ENCODE results near the gene STRBP.
"Not testable (repeated sequence)": the region's sequence is repeated elsewhere in the genome, so short reads cannot be mapped to it uniquely, and the experiment has no call there.

STRBP gene

DNA sequence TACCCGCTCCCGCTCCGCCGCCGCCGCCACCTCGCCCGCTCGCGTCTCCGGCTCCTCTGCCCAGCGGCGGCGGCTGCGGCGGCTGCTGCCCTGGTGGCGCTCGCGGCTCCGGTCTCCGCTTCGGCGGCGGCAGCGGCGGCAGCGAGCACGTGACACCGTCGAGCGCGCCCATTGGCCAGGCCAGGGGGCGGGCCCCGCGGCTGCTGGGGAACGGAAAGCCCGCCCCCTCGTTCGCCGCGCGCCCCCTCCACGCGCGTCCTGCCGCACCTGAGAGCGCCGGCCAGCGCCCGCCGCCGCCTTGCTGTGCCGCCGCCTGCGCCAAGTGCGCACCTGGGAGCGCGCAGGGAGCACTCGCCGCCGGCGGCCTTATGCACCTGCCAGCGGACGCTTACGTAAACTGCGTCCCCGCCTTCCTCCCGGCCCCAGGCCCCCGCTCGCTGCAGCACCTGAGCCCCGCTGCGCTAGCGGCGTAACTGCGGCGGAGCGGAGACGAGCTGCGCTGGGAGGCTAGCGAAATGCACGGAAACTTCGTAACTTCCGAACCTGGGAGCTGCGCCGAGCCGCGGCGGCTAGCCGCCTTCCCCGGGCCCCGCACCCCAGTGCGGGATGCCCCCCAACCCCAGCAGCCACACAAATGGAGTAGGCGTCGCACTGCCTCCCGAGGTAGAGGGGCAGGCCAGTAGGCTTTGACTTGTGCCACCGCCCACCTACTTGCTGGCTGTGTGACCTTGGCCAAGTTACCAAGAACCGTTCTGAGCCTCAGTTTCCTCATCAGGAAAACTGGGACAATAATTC lies at the start of gene STRBP:
TSS of gene STRBP (minus strand) at position 122 of the 795 bp plus-strand sequence. CDS start 84,452 bp downstream, outside the sequence.
- peak; percentile 90 to 92 for DNase-seq

DNA sequence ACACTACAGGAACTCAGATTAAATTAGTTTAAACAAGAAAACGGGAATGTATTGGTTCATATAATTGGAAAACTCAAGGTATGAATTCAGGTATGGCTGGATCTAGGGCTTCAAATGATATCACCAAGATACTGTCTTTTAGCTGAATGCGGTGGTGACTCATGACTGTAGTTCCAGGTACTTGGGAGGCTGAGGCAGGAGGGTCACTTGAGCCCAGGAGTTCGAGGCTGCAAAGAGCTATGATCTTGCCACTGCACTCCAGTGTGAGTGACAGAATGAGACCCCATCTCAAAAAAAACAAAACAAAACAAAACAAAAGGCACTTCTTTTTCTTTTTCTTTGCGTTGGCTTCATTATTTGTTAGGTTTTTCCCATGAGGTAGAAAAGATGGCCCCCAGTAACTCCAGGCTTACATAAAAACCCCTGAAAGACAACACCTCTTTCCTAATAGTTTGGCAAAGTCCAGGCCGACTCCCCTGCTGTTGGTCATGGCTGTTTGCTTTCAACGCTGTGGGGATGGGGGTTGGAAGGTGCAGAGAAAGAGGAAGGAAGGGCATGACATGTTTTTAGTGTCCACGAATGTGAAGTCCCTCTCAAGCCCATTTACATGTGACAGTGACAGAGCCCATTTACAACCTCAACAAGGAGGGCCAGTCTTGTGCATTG lies 47.8 kb upstream of the STRBP start:
- no peak for DNase-seq

DNA sequence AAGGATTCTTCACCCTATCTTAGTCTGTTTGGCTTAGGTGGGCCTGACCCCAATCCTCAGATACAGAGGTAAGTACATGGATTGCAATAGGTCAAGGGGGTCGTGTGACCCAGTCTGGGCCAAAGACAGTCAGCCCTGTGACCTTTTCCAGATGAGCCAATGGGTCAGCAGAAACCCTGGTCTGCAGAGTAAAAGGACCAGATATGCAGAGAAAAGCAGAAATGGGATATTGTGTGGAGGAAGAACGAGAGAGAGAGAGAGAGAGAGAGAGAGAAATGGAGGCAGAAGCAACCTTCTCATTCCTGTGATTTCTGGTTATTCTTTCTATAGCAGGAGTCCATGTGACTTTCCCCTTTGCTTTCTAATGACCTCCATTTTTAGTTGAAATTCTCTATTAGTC lies 47.2 kb upstream of the STRBP start:
- no peak for DNase-seq

DNA sequence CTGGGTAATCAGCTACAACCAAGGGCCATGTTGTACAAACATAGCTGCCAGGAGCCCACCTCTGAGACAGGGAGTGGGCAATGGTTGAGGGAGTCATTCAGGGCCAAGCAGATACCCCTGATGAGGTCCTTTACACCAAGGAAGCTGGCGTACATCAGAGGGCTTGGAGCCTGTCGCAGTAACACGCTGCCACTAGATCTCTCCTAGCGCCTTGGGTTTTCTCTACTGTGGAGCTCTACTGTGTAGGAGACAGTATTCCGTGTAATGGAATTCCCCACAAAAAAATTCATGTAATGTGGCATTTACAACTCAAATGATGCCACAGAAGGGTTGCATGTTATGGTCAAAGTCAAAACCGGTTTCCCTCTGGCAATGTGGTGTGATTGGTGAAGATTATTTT lies 46.2 kb upstream of the STRBP start:
- no peak for DNase-seq

DNA sequence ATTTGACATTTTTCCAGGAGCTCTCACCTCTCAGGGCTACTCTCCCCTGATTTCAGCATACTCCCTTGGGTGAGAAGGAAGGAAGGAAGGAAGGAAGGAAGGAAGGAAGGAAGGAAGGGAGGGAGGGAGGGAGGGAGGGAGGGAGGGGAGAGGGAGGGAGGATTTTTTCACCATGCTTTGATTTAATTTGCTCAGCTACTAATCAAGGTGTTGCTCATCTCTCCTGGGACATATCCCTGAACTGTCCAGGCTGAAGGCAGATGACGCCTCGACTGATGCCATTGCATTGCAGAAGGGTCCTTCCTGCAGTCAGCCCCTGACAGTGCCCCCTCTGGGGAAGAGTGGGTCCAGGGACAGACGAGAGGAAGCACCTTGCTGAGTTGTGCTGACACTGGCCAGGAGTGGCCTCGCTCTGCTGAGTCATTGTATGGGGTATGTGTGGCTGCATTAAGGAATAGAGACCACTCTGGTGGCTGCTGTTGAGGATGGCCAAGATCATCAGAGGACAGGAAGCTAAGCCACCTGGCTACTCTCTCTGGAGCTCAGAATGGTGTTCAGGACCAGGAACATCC lies 44.0 kb upstream of the STRBP start:
- DNase-seq: no peak

DNA sequence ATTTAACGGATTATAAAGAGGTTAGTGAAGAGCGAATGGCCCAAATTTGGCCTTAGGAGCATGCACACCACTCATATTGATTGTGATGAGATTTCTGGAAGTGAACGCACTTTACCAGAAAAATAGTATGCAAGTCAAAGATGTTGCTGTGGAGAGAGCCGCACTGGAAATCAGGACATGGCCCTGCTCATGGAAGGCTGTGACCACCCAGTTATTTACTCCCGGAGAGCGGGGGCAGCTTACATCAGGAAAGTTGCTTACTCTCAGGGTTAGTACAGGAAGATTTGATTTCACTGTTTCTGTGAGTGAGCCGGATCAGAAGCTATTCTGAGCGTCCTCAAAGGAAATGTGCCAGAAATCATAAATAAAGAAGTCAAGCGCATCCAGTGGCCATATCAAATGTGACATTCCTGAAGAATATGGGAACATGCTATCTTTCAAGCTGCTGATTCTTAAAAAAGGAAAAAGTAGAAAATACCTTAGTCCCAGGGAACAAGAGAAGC lies 42.9 kb upstream of the STRBP start:
- DNase-seq: no peak

DNA sequence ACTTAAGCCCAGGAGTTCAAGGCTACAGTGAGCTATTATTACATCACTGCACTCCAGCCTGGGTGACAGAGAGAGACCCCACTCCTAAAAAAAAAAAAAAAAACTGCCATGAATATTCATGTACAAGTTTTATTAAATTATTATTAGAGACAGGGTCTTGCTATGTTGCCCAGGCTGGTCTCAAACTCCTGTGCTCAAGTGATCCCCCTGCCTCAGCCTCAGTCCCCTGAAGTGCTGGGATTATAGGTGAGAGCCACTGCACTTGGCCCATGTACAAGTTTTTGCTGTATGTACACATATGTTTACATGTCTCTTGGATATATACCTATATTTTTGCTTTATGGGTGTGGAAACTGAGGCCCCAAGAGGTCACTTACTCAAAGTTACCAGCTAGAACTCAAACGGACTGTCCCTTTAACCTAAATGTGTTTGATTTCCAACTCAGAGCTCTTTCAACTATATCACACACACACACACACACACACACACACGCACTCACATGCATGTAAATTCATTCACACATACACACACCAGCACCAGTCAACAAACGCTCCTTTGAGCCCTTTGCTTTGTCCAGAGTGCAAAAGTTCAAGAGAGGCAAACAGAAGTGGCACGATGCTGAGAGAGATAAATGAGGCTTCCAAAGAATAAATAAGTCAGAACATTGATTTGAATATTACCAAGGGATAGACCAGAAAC lies 42.3 kb upstream of the STRBP start:
- DNase-seq: no peak

DNA sequence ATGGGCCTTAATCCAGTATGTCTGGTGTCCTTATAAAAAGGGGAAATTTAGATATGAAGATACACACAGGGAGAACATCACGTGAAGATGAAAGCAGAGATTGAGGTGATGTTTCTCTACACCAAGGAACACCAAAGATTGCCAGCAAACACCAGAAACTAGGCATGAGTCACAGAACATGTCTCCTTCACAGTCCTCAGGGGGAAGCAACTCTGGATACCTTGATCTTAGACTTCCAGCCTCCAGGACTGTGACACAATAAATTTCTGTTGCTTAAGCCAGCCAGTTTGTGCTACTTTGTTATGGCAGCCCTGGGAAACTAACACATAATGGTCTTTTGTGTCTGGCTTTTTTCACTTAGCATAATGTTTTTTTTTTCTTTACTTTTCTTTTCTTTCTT lies 41.2 kb upstream of the STRBP start:
- no peak for DNase-seq

DNA sequence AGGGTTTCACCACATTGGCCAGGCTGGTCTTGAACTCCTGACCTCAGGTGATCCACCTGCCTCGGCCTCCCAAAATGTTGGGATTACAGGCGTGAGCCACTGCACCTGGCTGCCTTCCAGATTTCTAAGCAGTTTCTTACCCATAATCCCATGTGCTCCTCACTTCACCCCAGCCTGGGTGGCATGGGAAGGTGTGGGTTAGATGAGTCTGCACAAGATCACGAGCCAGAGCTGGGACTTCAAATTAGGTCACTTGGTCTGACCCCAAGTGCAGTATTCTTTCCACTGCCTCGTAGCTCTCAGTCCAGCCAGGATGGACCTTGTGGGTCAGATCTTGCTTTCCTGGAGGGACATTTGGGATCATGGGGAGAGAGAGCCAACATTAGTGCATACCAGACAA lies 37.5 kb upstream of the STRBP start:
- DNase-seq: no peak

DNA sequence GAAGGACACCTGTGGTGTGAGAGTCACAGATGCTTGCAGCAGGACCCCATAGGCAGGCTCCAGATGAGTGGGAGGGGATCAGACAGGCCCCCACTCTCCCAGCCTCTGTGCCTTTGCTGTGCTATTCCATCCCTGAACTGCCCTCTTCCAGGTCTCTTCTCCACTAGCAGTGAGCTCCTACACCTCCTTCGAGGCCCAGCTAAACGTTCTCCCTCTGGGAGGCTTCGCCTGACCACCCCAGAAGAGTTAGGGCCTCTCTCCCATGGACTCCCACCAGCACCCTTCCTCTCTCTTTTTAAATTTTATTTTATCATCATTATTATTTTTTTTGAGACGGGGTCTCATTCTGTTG lies 35.9 kb upstream of the STRBP start:
- DNase-seq: no peak

DNA sequence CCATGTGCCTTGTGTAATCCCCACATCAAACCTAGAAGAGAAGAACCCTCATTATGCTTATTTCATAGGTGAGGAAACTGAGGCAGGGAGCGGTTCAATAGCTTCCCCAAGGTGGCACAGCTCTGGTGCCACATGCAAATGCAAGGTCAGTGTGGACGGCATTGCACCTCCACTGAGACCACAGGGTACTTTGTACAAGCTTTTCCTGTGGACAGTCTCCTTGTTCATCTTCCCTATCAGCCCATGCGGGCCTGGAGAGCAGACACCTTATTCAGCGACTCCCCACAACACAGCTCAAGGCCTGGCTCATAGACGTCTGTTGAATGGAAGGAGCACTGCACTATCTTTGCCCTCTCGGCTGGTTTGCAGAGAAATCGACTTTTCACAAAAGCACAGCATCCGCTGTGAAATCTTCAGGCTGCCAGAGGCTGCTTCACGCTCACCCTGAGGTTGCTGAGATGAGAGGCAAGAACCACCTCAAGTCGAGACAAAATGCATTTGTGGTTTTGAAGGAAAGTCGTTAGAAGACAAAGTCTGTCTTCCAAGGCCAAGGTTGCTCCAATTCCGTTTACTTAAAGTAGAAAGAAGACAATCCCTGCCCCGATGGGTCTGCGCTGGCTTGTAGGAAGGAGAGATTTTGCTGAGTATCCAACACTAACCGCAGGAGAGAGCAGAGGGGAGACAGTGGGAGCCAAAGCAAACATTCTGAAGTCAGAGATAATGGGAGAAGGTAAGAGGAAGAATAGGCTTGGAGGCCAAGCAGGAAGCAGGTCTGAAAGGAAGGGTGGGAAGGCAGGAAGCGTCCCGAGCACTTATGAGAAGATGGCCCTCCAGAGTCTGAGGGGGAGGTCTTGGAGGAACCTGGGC lies 34.2 kb upstream of the STRBP start:
- DNase-seq: no peak

DNA sequence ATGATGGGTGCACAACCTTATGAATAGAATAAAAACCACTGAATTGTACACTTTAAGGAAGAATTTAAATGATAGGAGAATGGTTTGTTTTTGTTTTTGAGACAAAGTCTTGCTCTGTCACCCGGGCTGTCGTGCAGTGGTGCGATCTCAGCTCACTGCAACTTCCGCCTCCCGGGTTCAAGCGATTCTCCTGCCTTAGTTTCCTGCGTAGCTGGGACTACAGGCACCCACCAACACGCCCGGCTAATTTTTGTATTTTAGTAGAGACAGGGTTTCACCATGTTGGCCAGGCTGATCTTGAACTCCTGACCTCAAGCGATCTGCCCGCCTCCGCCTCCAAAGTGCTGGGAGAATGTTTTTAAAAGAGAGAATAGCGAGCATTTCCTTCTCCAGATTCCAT lies 33.5 kb upstream of the STRBP start:
- DNase-seq: not testable (repeated sequence)

DNA sequence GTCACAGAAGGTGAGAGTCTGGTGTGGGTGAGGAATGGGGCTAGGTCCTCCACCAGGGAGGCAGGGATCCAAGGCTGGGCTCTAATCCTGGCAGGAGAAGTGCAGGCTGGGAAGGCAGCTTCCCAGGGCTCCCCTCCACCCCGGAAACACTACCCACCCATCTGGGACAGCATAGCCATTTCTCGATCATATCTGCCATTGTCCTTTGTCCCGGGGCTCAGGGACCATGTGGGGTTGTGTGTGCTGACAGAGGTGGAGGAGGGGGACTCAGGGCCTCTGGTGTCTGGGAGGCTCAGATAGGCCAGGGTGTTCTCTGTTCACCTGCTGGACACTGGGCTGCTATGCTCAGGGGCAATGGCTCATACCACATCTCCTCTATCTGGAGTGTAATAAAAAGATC lies 32.2 kb upstream of the STRBP start:
- DNase-seq: no peak

DNA sequence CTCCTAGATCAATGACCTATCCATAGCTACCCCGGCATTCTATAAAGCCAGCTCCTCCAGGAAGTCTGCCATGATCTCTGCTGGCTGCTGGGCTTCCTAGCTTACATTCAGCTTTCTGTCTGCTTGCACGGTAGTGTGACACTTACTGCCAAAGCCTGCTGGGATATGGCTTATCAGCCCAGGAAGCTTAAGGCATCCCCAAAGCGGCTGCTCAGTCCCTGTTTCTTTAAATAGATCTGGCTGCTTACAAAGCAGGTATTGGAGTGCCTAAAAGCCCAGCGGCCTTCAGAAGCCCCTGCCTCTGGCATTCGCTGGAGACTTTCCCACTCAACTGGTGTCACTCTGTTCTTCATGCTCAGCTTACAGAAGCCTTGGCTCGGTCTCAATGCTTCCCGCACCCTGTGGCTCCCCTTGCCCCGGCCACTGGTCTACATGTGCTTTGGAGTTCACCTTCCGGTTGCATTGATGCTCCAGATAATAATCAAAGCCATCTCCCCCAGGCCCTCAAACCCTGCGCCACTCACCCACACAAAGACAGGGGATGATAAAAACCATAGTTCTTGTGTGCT lies 31.3 kb upstream of the STRBP start:
- no peak for DNase-seq

DNA sequence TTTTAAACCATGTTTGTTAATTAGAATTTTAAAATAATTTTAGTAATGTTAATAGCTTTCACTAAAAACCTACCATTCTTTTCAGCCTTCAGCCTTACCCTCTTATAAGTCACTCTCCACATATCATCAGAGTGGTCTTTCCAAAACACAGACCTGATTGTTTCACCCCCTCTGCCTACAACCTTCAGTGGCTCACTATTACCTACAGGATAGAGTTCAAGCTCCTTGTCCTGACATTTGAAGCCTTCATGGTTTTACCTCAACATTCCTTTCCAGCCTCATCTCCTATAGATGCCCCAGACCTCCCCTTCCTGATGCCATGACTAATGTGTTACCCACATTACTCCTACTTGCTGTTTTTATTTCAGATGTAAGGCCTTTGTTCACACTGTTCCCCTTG lies 27.8 kb upstream of the STRBP start:
- no peak for DNase-seq

DNA sequence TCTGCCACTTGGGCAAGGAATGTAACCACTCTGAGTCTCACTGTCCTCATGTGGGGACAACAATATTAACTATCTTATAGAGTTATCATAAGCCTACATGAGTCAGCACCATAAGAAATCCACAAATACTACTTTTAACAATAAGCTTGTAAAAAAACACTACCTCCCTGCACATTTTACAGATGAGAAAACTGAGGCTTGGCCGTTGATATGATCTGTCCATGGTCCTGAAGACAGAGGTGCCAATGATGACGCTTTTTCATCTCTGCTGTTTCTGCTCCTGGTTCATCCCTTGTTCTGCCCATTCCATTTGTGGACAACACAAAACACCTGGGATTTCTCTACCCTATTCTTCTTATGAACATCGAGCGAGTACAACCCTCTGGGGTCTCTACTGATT lies 23.4 kb upstream of the STRBP start:
- no peak for DNase-seq

DNA sequence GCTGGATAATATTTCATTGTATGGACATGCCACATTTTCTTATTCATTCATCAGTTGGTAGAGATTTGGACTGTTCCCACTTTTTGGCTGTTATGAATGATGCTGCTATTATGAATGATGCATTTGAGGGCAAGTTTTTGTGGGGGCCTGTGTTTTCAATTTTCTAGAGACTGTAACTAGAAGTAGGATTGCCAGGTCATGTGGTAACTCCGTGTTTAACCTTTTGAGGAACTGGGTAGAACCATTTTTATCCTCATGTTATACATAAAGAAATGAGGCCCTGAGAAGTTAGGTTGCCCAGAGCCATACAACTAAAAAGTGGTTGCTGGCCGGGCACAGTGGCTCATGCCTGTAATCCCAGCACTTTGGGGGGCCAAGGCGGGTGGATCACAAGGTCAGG lies 22.4 kb upstream of the STRBP start:
- no peak for DNase-seq

DNA sequence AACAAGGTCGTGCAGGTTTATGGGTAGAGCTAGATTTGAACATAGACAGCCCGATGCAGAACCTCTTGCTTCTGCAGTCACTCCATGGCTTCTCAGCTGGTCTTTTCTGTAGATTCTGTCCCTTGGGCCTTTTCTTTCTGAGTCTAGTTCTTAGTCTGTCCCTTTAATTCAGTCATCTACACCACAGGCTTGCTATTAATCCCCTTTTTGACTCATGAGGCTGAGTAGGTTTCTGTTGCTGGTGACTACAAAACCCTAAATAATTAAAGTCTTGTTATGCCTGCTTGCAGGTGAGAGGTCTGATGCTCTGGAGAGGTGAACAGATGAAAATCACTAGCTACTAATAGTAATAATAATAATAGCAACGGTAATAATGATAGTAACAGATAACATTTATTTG lies 19.3 kb upstream of the STRBP start:
- DNase-seq: no peak

DNA sequence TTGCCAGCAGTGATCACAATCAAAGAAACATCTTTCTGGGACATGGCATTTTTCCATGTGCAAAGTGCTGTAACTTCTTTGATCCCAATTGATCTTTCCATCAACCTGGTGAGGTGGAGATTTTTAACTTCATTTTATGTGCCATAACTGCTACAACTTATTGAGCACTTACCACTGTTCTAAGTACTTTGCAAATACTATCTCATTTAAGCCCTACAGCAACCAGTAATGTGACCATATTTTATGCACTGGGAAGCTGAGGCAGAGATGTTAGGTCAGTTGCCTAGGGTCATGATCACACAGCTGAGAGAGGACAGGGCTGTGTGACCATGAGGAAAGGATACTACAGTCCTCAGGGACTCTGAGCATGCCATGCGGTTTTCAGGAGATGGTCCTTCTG lies 17.9 kb upstream of the STRBP start:
- no peak for DNase-seq

DNA sequence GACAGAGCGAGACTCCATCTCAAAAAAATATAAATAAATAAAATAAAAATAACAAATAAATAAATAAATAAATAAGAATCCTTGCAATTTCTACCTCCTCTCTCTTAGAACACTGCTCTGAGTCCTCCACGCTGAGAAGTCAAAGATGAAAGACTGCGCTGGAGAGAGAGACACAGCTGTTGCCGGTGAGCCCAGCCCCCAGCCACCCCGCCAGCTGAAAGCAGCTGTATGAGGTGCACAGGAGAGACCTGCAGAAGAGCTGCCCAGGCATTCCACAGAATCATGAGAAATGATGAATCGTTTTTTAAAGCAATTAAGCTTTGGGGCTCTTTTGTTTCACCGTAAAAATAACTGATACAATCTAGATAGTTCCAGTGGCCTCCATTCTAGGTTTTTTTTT lies 16.3 kb upstream of the STRBP start:
- DNase-seq: no peak

DNA sequence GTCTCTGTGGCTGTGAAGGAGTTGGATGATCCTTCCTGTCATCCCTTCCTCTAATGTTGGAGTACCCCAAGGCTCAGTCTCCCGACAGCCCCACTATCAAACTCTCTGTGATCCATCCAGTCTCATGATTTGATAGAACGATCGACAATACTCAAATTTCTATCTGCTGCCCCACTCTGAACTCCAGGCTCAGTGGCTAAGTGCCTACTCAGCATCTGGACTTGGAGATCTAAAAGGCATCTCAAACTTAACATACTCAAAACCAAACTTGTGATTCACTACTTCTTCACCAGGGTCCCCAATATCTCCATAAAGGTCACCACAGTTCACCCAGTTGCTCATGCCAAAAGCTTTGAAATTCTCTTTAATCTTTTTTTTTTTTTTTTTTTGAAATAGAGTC lies 15.1 kb upstream of the STRBP start:
- no peak for DNase-seq

DNA sequence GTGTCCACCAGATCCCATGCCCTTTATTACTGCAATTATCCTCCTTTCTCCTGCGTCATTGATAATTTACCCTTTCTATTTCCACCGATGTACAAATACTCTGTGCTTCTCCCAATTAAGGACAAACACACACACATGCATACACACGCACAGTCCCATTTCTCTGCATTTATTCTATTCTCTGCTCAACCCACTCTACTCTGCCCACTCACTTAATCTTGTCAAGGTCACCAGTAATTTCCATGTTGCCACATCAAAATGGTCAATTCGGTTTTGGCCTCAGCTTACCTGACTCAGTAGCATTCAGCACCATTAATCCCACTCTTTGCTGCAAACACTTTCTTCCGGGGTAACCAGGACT lies 14.6 kb upstream of the STRBP start:
- peak in 1 of 2 experiments; percentile 51 for DNase-seq
